GM12878 (cell line): ENCODE measurements around the gene GFAP. TPM values are rescaled to one million over a fixed set of nuclear protein-coding genes. Genes with fewer than 3 reads are reported as not detected.

Experiments
- ATAC-seq: fragments of 200-7000 bp; cut with Tn5 transposase; 3 replicates; pipeline ENCODE4 v1.9.1; 2020; ENCODE audit warnings: mild to moderate bottlenecking, moderate library complexity
- BruUV-seq: library from RNA; stranded (reverse); fragments of 400-500 nt; replicated peaks from 2 replicates; lab custom pipeline; 2021; lab: Mats Ljungman, UMichigan
- CTCF ChIA-PET: fragments of 300-600 bp; sonication (Branson Sonifier 250); formaldehyde crosslinking; extraction: SDS; loops from one replicate; lab custom pipeline; 2021; ENCODE audit warnings: inconsistent platforms; lab: Yijun Ruan, JAX
- POLR2A ChIA-PET: fragments of 350-600 bp; formaldehyde crosslinking; extraction: SDS; loops from one replicate; lab custom pipeline; 2021; ENCODE audit warnings: inconsistent platforms; lab: Charles Lee
- RAD21 ChIA-PET: fragments of 300-600 bp; sonication (Branson Sonifier 250); formaldehyde crosslinking; loops from one replicate; lab custom pipeline; 2023; ENCODE audit warnings: antibody characterized with exemption; ENCODE audit not compliant: unreplicated experiment; lab: Charles Lee
- SMC1A ChIA-PET: fragments of 300-600 bp; sonication (Branson Sonifier 250); formaldehyde crosslinking; loops from one replicate; lab custom pipeline; 2023; ENCODE audit not compliant: unreplicated experiment, uncharacterized antibody; lab: Charles Lee
- DNase-seq: peaks from one replicate; pipeline ENCODE4 v3.0.0-alpha.2; 2011; ENCODE audit warnings: low read depth, low spot score
- FAIRE-seq: peaks from 3 replicates; lab custom pipeline; 2011; peaks lifted over from hg19 to GRCh38; lab: Jason Lieb, UNC
- H2AFZ ChIP-seq: 2 replicates; pipeline ENCODE4 v1.6.0; 2011; ENCODE audit warnings: low read depth, low read length, control low read depth; ENCODE audit not compliant: control insufficient read depth
- H3K27ac ChIP-seq: 2 replicates; pipeline ENCODE4 v1.5.1; 2011; ENCODE audit warnings: control low read depth; ENCODE audit not compliant: control insufficient read depth, insufficient read depth
- H3K27me3 ChIP-seq, 2 experiments: replicated peaks in 1 of 2; 2 replicates each; pipeline versions ENCODE4 v1.6.0 to v1.6.1; 2011; ENCODE audit warnings: low read length in 1 of 2; ENCODE audit not compliant: control insufficient read depth in 2 of 2, insufficient read depth in 2 of 2
- H3K36me3 ChIP-seq, 2 experiments: 2 replicates each; pipeline ENCODE4 v1.5.1; 2011; ENCODE audit warnings: low read length in 1 of 2; ENCODE audit not compliant: control insufficient read depth in 2 of 2, insufficient read depth in 2 of 2
- H3K4me1 ChIP-seq: 2 replicates; pipeline ENCODE4 v1.6.1; 2011; ENCODE audit warnings: mild to moderate bottlenecking, low read length, moderate library complexity, mixed read lengths; ENCODE audit not compliant: control insufficient read depth, insufficient read depth
- H3K4me2 ChIP-seq: 2 replicates; pipeline ENCODE4 v1.6.0; 2011; ENCODE audit warnings: control low read depth; ENCODE audit not compliant: control insufficient read depth, insufficient read depth
- H3K4me3 ChIP-seq: fragments of 200-600 bp; sonication (generic); 2 replicates; pipeline ENCODE4 v1.5.1; 2016
- H3K79me2 ChIP-seq: 2 replicates; pipeline ENCODE4 v1.6.0; 2011; ENCODE audit warnings: low read length; ENCODE audit not compliant: control insufficient read depth, insufficient read depth
- H3K9ac ChIP-seq: 2 replicates; pipeline ENCODE4 v1.8.0; 2011; ENCODE audit warnings: low read length, control low read depth, mixed read lengths; ENCODE audit not compliant: control insufficient read depth, insufficient read depth
- H3K9me3 ChIP-seq: replicated peaks from 3 replicates; pipeline ENCODE4 v1.5.1; 2011; ENCODE audit warnings: mild to moderate bottlenecking, low read length; ENCODE audit not compliant: control insufficient read depth, insufficient read depth
- H4K20me1 ChIP-seq: 2 replicates; pipeline ENCODE4 v1.6.0; 2011; ENCODE audit not compliant: control insufficient read depth, insufficient read depth
- BCL11A ChIP-seq: IDR thresholded peaks from 2 replicates; pipeline ENCODE4 v1.6.1; 2011; ENCODE audit warnings: low read depth, low read length
- BMI1 ChIP-seq: fragments of 450-650 bp; IDR thresholded peaks from 2 replicates; pipeline ENCODE4 v1.6.1; 2016; ENCODE audit warnings: mild to moderate bottlenecking, moderate library complexity, borderline replicate concordance
- EP300 ChIP-seq, 2 experiments: fragments of 150-350 bp in 1 of 2; IDR thresholded peaks; 2 replicates each; pipeline ENCODE4 v1.6.1; 2011 to 2012; ENCODE audit warnings: low read depth in 2 of 2, low read length in 2 of 2, borderline replicate concordance in 1 of 2, improper control_type of control experiment in 1 of 2, inconsistent platforms in 1 of 2; ENCODE audit not compliant: control insufficient read depth in 1 of 2
- ETV6 ChIP-seq, 2 experiments: fragments of 450-650 bp in 1 of 2; IDR thresholded peaks in 1 of 2; conservative IDR thresholded peaks in 1 of 2; 2 replicates each; pipeline ENCODE4 v1.6.1; 2014; ENCODE audit warnings: antibody characterized with exemption in 1 of 2, borderline replicate concordance in 1 of 2, low read depth in 1 of 2, mild to moderate bottlenecking in 1 of 2, moderate library complexity in 1 of 2
- HDAC6 ChIP-seq: fragments of 200-600 bp; sonication (generic); IDR thresholded peaks from one replicate; pipeline ENCODE4 v1.8.0; 2017; ENCODE audit warnings: antibody characterized with exemption; ENCODE audit not compliant: unreplicated experiment
- REST ChIP-seq: IDR thresholded peaks from 2 replicates; pipeline ENCODE4 v1.6.1; 2012; ENCODE audit warnings: mild to moderate bottlenecking, low read depth, low read length
- TARDBP ChIP-seq: IDR thresholded peaks from 2 replicates; pipeline ENCODE4 v1.6.1; 2016; ENCODE audit warnings: borderline replicate concordance
- WGBS: methylation state at CpG from one replicate; pipeline ENCODE4 v1.1.6; 2016; ENCODE audit warnings: low lambda C conversion rate; ENCODE audit not compliant: insufficient replicate concordance, insufficient coverage; ENCODE audit errors: missing lambda C conversion rate; 5-methylcytosine and 5-hydroxymethylcytosine counted together
- in situ Hi-C: fragments of 300-500 bp; cut with MboI; formaldehyde crosslinking; loops from 9 replicates; pipeline ENCODE4 v1.14.3; 2018; ENCODE audit warnings: mixed read lengths
- intact Hi-C: fragments of 100-400 bp; cut with micrococcal nuclease; formaldehyde crosslinking; loops from one replicate; pipeline ENCODE4 v1.14.2; 2022; ENCODE audit not compliant: unreplicated experiment
- polyA plus RNA-seq, 11 experiments: library from polyadenylated mRNA; depleted of rRNA in 4 of 11; unstranded in 6 of 11; stranded (reverse) in 5 of 11; fragments of >200 nt; fragmentation: Nextera tagmentation in 4 of 11; fragmentation: Illumina TruSeq in 1 of 11; extraction: Ambion mirVana in 4 of 11; extraction: Trizol in 1 of 11; gene quantifications; 1 replicate in 1 of 11; 2 replicates in 10 of 11; pipeline versions ENCODE4 v1.2.1 to v1.2.3, GENCODE V29; 2011 to 2016; ENCODE audit warnings: inconsistent platforms in 2 of 11, missing spikeins in 2 of 11, low read depth in 1 of 11
- total RNA-seq, 4 experiments: library from RNA; depleted of rRNA in 3 of 4; stranded (reverse); fragments of >200 nt in 3 of 4; fragmentation: Illumina TruSeq in 1 of 4; extraction: Trizol in 1 of 4; gene quantifications; 2 replicates each; pipeline versions ENCODE4 v1.2.1 to v1.2.3, GENCODE V29; 2013 to 2021
- TF ChIP-seq, protein P1 (sequence below): IDR thresholded peaks from 2 replicates; pipeline ENCODE4 v1.6.1; 2011; ENCODE audit warnings: low read depth, mild to moderate bottlenecking, low read length, moderate library complexity, borderline replicate concordance; ENCODE audit errors: extremely low read depth
- TF ChIP-seq, protein P2 (sequence below): fragments of 450-650 bp; IDR thresholded peaks from 2 replicates; pipeline ENCODE4 v1.6.1; 2017; ENCODE audit warnings: mild to moderate bottlenecking, moderate library complexity

GFAP gene
- total and polyA plus RNA-seq, 10 of the 15 experiments (the other 5 are each of a cell fraction or from before 2014, with no cell fraction given): 0.04 to 0.25 TPM; not detected in 8

- in situ Hi-C loops (loop anchor here (5.0 to 25.0 kb wide), 2 partner anchors 83 to 1653 kb away; partner anchors contain the start of gene TMEM106A), intact Hi-C loops (loop anchor here (1.0 kb wide), 2 partner anchors 90 to 332 kb away; no protein-coding TSS in a partner anchor)
- no peaks in the 10 kb centered on the region; the same call in 1 of the 2 replicates for H4K20me1 ChIP-seq
- 56% methylated on average over 10 of the region's 10 CpGs for WGBS
- no peaks in the 10 kb centered on the region for H3K79me2 ChIP-seq
- CTCF ChIA-PET: interaction anchor here (0.7 to 12.3 kb wide), 12 partner anchors 9 to 332 kb away, joined by 3 to 175 read pairs (median 4); no protein-coding TSS in a partner anchor
- DNase-seq (no peak), FAIRE-seq (no peak), ATAC-seq (peak; percentile 33)
- H3K27me3 ChIP-seq: no peaks in the 10 kb centered on the region
- RAD21 ChIA-PET: interaction anchor here (2.7 kb wide), 2 partner anchors 86 to 89 kb away, joined by 6 to 13 read pairs; no protein-coding TSS in a partner anchor
- TF ChIP-seq, protein P1, sequence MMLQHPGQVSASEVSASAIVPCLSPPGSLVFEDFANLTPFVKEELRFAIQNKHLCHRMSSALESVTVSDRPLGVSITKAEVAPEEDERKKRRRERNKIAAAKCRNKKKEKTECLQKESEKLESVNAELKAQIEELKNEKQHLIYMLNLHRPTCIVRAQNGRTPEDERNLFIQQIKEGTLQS: no peak
- TF ChIP-seq, protein P2, sequence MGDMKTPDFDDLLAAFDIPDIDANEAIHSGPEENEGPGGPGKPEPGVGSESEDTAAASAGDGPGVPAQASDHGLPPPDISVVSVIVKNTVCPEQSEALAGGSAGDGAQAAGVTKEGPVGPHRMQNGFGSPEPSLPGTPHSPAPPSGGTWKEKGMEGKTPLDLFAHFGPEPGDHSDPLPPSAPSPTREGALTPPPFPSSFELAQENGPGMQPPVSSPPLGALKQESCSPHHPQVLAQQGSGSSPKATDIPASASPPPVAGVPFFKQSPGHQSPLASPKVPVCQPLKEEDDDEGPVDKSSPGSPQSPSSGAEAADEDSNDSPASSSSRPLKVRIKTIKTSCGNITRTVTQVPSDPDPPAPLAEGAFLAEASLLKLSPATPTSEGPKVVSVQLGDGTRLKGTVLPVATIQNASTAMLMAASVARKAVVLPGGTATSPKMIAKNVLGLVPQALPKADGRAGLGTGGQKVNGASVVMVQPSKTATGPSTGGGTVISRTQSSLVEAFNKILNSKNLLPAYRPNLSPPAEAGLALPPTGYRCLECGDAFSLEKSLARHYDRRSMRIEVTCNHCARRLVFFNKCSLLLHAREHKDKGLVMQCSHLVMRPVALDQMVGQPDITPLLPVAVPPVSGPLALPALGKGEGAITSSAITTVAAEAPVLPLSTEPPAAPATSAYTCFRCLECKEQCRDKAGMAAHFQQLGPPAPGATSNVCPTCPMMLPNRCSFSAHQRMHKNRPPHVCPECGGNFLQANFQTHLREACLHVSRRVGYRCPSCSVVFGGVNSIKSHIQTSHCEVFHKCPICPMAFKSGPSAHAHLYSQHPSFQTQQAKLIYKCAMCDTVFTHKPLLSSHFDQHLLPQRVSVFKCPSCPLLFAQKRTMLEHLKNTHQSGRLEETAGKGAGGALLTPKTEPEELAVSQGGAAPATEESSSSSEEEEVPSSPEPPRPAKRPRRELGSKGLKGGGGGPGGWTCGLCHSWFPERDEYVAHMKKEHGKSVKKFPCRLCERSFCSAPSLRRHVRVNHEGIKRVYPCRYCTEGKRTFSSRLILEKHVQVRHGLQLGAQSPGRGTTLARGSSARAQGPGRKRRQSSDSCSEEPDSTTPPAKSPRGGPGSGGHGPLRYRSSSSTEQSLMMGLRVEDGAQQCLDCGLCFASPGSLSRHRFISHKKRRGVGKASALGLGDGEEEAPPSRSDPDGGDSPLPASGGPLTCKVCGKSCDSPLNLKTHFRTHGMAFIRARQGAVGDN: no peak
- TF ChIP-seq EP300 (IDR thresholded peaks at IDR 0.05; ENCODE audit: borderline replicate concordance in 1 of 2, control insufficient read depth in 1 of 2, low read depth in 2 of 2, low read length in 2 of 2): no peak
- no peak for TF ChIP-seq REST
- TF ChIP-seq BCL11A: no peak
- TF ChIP-seq HDAC6: no peak
- no peak for TF ChIP-seq BMI1
- no peak for TF ChIP-seq ETV6 (conservative IDR thresholded peaks at IDR 0.05 in 1 of 2, IDR thresholded peaks at IDR 0.05 in 1 of 2; ENCODE audit: borderline replicate concordance in 1 of 2, low read depth in 1 of 2)
- no peak for TF ChIP-seq TARDBP
- BruUV-seq: no TSS peak
- H3K4me2 ChIP-seq: no peak overlapping the region
- H3K9me3 ChIP-seq: no peaks in the 10 kb centered on the region
- no peak overlapping the region for H3K27ac ChIP-seq
- H3K4me3 ChIP-seq: no peak overlapping the region
- no peak overlapping the region for H2AFZ ChIP-seq
- peaks cover 28 to 38% of the 10 kb centered on the region in 2 experiments for H3K36me3 ChIP-seq
- H3K9ac ChIP-seq: no peak overlapping the region
- H3K4me1 ChIP-seq: no peaks in the 10 kb centered on the region
- POLR2A ChIA-PET: no interaction called here
- SMC1A ChIA-PET: interaction anchor here (0.9 to 4.4 kb wide), 3 partner anchors 83 to 90 kb away, joined by 3 to 19 read pairs (median 3); no protein-coding TSS in a partner anchor
Measured at GRCh38 chr17:44864831-44865230, 50.5 kb downstream of the GFAP start.
